Panc1 (cell line): ENCODE measurements around the gene ADTRP. TPM values are rescaled to one million over a fixed set of nuclear protein-coding genes. Genes with fewer than 3 reads are reported as not detected.

Experiments used
- ATAC-seq: fragments of 200-7000 bp; cut with Tn5 transposase; 2 replicates; pipeline ENCODE4 v1.9.1; 2020; ENCODE audit warnings: mild to moderate bottlenecking, moderate library complexity
- BruUV-seq: library from RNA; stranded (reverse); fragments of 400-500 nt; replicated peaks from 2 replicates; lab custom pipeline; 2021; lab: Mats Ljungman, UMichigan
- CTCF ChIA-PET: fragments of 300-600 bp; sonication (Branson Sonifier 250); formaldehyde crosslinking; loops from one replicate; lab custom pipeline; 2022; ENCODE audit warnings: antibody characterized with exemption; lab: Charles Lee
- POLR2A ChIA-PET: fragments of 300-600 bp; sonication (Branson Sonifier 250); formaldehyde crosslinking; loops from one replicate; lab custom pipeline; 2022; ENCODE audit warnings: antibody characterized with exemption; lab: Charles Lee
- DNase-seq: peaks from one replicate; pipeline ENCODE4 v3.0.0-alpha.2; 2010; ENCODE audit warnings: low read depth, low spot score
- H3K27ac ChIP-seq: 2 replicates; pipeline ENCODE4 v1.5.1; 2011; ENCODE audit warnings: mild to moderate bottlenecking, low read length, inconsistent platforms
- H3K27me3 ChIP-seq: fragments of 200-500 bp; sonication (Bioruptor generic); 2 replicates; pipeline ENCODE4 v1.6.0; 2014; ENCODE audit warnings: low read length, inconsistent platforms; ENCODE audit not compliant: control insufficient read depth, insufficient read depth
- H3K36me3 ChIP-seq: fragments of 200-500 bp; sonication (Bioruptor generic); 2 replicates; pipeline ENCODE4 v1.5.1; 2014; ENCODE audit warnings: inconsistent platforms, mild to moderate bottlenecking, low read length, moderate library complexity; ENCODE audit not compliant: control insufficient read depth, insufficient read depth
- H3K4me1 ChIP-seq: 2 replicates; pipeline ENCODE4 v1.5.1; 2011; ENCODE audit warnings: inconsistent platforms, mild to moderate bottlenecking, low read length, moderate library complexity; ENCODE audit not compliant: control insufficient read depth, insufficient read depth
- H3K4me3 ChIP-seq, 2 experiments: 2 replicates each; pipeline ENCODE4 v1.5.1; 2011 to 2012; ENCODE audit warnings: low read depth in 2 of 2, low read length in 2 of 2, mild to moderate bottlenecking in 2 of 2, inconsistent platforms in 1 of 2, moderate library complexity in 1 of 2
- H3K9me3 ChIP-seq: fragments of 200-500 bp; sonication (Bioruptor generic); 2 replicates; pipeline ENCODE4 v1.5.1; 2014; ENCODE audit warnings: low read depth, mild to moderate bottlenecking, inconsistent platforms, low read length, moderate library complexity; ENCODE audit not compliant: control insufficient read depth, insufficient read depth
- CTCF ChIP-seq: fragments of 450-650 bp; IDR thresholded peaks from 2 replicates; pipeline ENCODE4 v1.5.1; 2017; ENCODE audit warnings: mild to moderate bottlenecking
- POLR2AphosphoS5 ChIP-seq: IDR thresholded peaks from 2 replicates; pipeline ENCODE4 v1.6.1; 2012; ENCODE audit warnings: mild to moderate bottlenecking, low read depth, low read length, moderate library complexity
- SIN3A ChIP-seq: IDR thresholded peaks from 2 replicates; pipeline ENCODE4 v1.6.1; 2012; ENCODE audit warnings: low read depth, mild to moderate bottlenecking, low read length, moderate library complexity, borderline replicate concordance; ENCODE audit not compliant: insufficient read depth
- TCF7L2 ChIP-seq: IDR thresholded peaks from 2 replicates; pipeline ENCODE4 v1.6.1; 2011; ENCODE audit warnings: mild to moderate bottlenecking, low read depth, low read length, inconsistent platforms
- in situ Hi-C: cut with HindIII; loops from 2 replicates; pipeline ENCODE4 v1.10.0; 2016; ENCODE audit warnings: low sequenced_read_pairs, low pct_unique_long_range_greater_than_20kb
- intact Hi-C: fragments of 100-400 bp; cut with micrococcal nuclease; formaldehyde crosslinking; loops from one replicate; pipeline ENCODE4 v1.10.0; 2022; ENCODE audit not compliant: unreplicated experiment
- total RNA-seq: library from RNA; stranded (reverse); gene quantifications from one replicate; pipeline ENCODE4 v1.2.1, GENCODE V29; 2021; ENCODE audit not compliant: unreplicated experiment
- TF ChIP-seq, protein P1 (sequence below), 2 experiments: IDR thresholded peaks; 2 replicates each; pipeline ENCODE4 v1.6.1; 2011 to 2012; ENCODE audit warnings: low read depth in 2 of 2, control low read depth in 1 of 2, low read length in 1 of 2, mild to moderate bottlenecking in 1 of 2, moderate library complexity in 1 of 2; ENCODE audit not compliant: insufficient read depth in 1 of 2

The ADTRP gene
- total RNA-seq, 1 experiment from 2014 or later, result not detected

DNA sequence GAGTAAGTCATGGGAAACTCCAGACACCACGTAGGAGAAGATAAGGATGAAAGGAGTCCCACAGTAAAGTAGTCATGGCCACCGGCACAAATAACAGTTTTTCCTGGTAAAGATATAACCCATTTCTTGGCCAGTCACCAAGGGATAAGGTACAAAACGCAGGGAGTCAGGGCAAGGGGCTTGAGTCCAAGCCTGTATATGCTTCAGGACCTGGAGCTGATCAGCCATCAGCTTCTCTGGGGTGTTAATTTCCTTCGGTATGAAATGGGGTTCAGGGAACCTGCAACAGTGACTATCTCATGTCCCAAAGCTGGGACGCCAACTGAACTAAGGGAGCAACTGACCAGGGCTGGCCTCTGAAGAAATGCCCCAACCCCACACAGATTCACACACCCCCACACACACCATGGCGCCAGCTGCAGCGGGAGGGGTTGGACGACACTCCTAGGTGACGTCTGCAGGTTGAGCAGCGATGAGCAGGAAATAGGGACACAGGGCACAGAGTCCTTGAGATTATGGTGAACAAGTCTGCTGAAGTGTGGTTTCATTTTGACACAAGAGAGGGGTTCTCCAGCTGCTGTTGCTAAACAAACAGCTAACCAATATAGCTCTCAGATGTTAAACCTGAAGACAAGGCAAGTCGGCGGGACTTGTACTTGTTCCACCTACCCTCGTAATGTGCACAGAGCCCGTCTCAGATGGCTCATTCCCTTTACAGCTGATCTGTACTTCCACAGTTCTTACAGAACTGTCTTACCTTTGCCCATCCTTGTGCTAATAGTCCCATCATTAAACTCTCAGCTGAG is 7.4 kb upstream of the ADTRP start:
- DNase-seq (no peak), ATAC-seq (no peak)
- in situ Hi-C loops (no loop called here), intact Hi-C loops (no loop called here)
- Histone ChIP-seq H3K4me3 (no peak overlapping the region), H3K9me3 (no peaks in the 10 kb centered on the region), H3K36me3 (no peaks in the 10 kb centered on the region), H3K27me3 (no peaks in the 10 kb centered on the region; the same call in 1 of the 2 replicates), H3K27ac (no peak overlapping the region), H3K4me1 (no peaks in the 10 kb centered on the region)
- TF ChIP-seq TCF7L2, result no peak
- TF ChIP-seq, protein P1, sequence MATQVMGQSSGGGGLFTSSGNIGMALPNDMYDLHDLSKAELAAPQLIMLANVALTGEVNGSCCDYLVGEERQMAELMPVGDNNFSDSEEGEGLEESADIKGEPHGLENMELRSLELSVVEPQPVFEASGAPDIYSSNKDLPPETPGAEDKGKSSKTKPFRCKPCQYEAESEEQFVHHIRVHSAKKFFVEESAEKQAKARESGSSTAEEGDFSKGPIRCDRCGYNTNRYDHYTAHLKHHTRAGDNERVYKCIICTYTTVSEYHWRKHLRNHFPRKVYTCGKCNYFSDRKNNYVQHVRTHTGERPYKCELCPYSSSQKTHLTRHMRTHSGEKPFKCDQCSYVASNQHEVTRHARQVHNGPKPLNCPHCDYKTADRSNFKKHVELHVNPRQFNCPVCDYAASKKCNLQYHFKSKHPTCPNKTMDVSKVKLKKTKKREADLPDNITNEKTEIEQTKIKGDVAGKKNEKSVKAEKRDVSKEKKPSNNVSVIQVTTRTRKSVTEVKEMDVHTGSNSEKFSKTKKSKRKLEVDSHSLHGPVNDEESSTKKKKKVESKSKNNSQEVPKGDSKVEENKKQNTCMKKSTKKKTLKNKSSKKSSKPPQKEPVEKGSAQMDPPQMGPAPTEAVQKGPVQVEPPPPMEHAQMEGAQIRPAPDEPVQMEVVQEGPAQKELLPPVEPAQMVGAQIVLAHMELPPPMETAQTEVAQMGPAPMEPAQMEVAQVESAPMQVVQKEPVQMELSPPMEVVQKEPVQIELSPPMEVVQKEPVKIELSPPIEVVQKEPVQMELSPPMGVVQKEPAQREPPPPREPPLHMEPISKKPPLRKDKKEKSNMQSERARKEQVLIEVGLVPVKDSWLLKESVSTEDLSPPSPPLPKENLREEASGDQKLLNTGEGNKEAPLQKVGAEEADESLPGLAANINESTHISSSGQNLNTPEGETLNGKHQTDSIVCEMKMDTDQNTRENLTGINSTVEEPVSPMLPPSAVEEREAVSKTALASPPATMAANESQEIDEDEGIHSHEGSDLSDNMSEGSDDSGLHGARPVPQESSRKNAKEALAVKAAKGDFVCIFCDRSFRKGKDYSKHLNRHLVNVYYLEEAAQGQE (IDR thresholded peaks at IDR 0.05; ENCODE audit: insufficient read depth in 1 of 2, low read depth in 2 of 2, low read length in 1 of 2), result no peak
- TF ChIP-seq CTCF, result no peak
- no peak for TF ChIP-seq SIN3A
- TF ChIP-seq POLR2AphosphoS5, result no peak
- CTCF ChIA-PET, result interaction anchor here (0.5 kb wide), 1 partner anchor 203 kb away, joined by 3 read pairs; no protein-coding TSS in a partner anchor
- POLR2A ChIA-PET, result no interaction called here
- no TSS peak for BruUV-seq

DNA sequence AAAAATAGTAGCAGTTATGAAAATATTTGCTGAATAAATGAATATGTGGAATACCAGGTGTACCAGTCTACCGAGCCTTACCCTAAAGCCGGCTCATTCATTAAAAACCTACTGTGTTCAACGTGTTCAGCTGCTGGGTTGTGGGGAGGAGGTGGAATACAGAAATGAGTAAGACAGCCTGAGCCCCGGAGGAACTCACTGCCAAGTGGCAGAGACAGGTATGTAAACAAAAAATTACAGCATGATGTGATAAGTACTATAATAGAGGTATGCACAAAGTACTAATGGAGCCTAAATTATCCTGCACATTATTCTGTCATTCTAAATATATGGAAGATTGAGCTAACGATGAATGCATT is 6.8 kb upstream of the ADTRP start:
- Histone ChIP-seq H3K27me3 (no peaks in the 10 kb centered on the region; the same call in 1 of the 2 replicates), H3K27ac (no peak overlapping the region), H3K4me3 (no peak overlapping the region), H3K36me3 (no peaks in the 10 kb centered on the region), H3K9me3 (no peaks in the 10 kb centered on the region), H3K4me1 (no peaks in the 10 kb centered on the region)
- no TSS peak for BruUV-seq
- in situ Hi-C loops (no loop called here), intact Hi-C loops (no loop called here)
- ChIA-PET CTCF (no interaction called here), POLR2A (no interaction called here)
- ATAC-seq, result no peak
- TF ChIP-seq POLR2AphosphoS5, result no peak
- TF ChIP-seq TCF7L2, result no peak
- TF ChIP-seq CTCF, result no peak
- TF ChIP-seq SIN3A, result no peak
- TF ChIP-seq, protein P1 (IDR thresholded peaks at IDR 0.05; ENCODE audit: insufficient read depth in 1 of 2, low read depth in 2 of 2, low read length in 1 of 2), result no peak
- no peak for DNase-seq
